ENCODE data around the gene SHOC1.

DNA sequence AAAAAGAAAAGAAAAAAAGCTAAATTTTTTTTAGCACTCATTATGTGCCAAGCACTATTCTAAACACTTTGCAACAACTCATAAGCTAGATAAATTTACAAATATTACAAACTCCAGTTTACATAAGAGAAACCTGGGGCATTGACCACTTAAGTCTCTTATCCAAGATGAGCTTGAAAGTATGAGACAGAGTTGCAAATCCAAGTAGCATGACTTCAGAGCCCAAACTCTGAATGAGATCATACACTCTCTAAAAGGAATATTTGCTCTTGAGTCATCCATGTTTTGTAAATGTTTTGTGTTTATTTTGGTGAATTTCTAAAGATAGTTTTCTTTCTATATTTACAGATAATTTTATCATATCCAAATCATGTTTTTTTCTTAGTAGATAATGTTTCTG, 4.0 kb upstream of the SHOC1 start:
- TF ChIP-seq CTCF (IDR thresholded peaks at IDR 0.05) (no peak), POLR2A (IDR thresholded peaks at IDR 0.05) (no peak)
